ENCODE results near the gene CCDC187. TPM values are rescaled to one million over a fixed set of nuclear protein-coding genes. Genes with fewer than 3 reads are reported as not detected.

CCDC187 gene
- polyA plus RNA-seq, 3 donors: not detected

DNA sequence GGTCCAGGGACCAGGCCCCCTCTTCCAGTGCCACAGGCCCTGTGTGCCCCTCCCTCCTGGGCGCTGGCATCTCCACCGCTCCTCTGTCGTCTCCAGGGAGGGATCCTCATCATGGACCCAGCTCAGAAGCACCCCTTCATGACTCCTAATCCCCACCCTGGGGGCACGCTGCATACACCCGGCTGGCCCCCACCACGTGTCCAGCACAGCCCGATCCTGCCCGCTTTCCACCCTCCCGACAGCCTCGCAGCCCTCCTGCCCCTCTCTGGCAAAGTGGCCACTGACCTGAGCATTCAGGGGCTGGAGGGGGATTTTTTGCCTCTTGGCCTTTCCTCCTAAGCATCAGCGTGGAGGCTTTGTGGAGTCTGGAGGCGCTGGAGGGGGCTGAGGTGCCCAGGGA lies 1.4 kb downstream of the CCDC187 start:
- Histone ChIP-seq H3K9ac (ENCODE audit: insufficient read depth, low read length, poor library complexity, severe bottlenecking) (no peak overlapping the region), H3K27me3 (ENCODE audit: control insufficient read depth in 2 of 2, insufficient read depth in 2 of 2, low read length in 2 of 2) (peaks cover 0 to 2% of the 10 kb centered on the region in 2 donors), H3K4me1 (ENCODE audit: control insufficient read depth in 1 of 2, insufficient read depth in 2 of 2, low read length in 2 of 2) (no peaks in the 10 kb centered on the region), H3K9me3 (replicated peaks in 1 of 2; ENCODE audit: control insufficient read depth in 1 of 2, insufficient read depth in 1 of 2, low read length in 2 of 2) (no peaks in the 10 kb centered on the region), H3K4me3 (replicated peaks in 1 of 3; ENCODE audit: low read depth in 2 of 3, low read length in 3 of 3) (no peak overlapping the region), H3K4me2 (replicated peaks; ENCODE audit: extremely low read depth, low read length, poor library complexity, severe bottlenecking) (no peak overlapping the region), H2AFZ (ENCODE audit: insufficient read depth, low read depth, low read length, poor library complexity, severe bottlenecking) (no peak overlapping the region), H4K20me1 (ENCODE audit: insufficient read depth, low read length) (no peaks in the 10 kb centered on the region), H3K27ac (ENCODE audit: low read depth in 1 of 2, low read length in 2 of 2) (no peak overlapping the region), H3K36me3 (replicated peaks in 1 of 2; ENCODE audit: control insufficient read depth in 1 of 2, insufficient read depth in 2 of 2, low read length in 2 of 2) (no peaks in the 10 kb centered on the region), H3K79me2 (ENCODE audit: insufficient read depth, low read length) (no peaks in the 10 kb centered on the region)
- Mint-ChIP-seq H3K4me3 (no peak overlapping the region), H3K4me1 (peaks cover 4% of the 10 kb centered on the region), H3K27ac (no peak overlapping the region), H3K27me3 (ENCODE audit: low read depth in 3 of 3) (peaks cover 2 to 8% (median 5%) of the 10 kb centered on the region in 3 donors), H3K36me3 (no peaks in the 10 kb centered on the region), H3K9me3 (peaks cover 0 to 5% (median 0%) of the 10 kb centered on the region in 7 donors)
- intact Hi-C loops (cut with micrococcal nuclease): no loop called here
- WGBS (ENCODE audit: insufficient coverage): 100% methylated on average over 6 of the region's 12 CpGs
- DNase-seq: no peak
- no peak for TF ChIP-seq CTCF (IDR thresholded peaks at IDR 0.05)

- Histone ChIP-seq H3K9ac (ENCODE audit: insufficient read depth, low read length, poor library complexity, severe bottlenecking) (no peak overlapping the region), H3K4me3 (replicated peaks in 1 of 3; ENCODE audit: low read depth in 2 of 3, low read length in 3 of 3) (no peak overlapping the region), H3K27ac (ENCODE audit: low read depth in 1 of 2, low read length in 2 of 2) (no peak overlapping the region), H3K9me3 (replicated peaks in 1 of 2; ENCODE audit: control insufficient read depth in 1 of 2, insufficient read depth in 1 of 2, low read length in 2 of 2) (no peaks in the 10 kb centered on the region), H3K4me1 (ENCODE audit: control insufficient read depth in 1 of 2, insufficient read depth in 2 of 2, low read length in 2 of 2) (no peaks in the 10 kb centered on the region), H2AFZ (ENCODE audit: insufficient read depth, low read depth, low read length, poor library complexity, severe bottlenecking) (no peak overlapping the region), H3K4me2 (replicated peaks; ENCODE audit: extremely low read depth, low read length, poor library complexity, severe bottlenecking) (no peak overlapping the region), H4K20me1 (ENCODE audit: insufficient read depth, low read length) (no peaks in the 10 kb centered on the region), H3K79me2 (ENCODE audit: insufficient read depth, low read length) (no peaks in the 10 kb centered on the region), H3K36me3 (replicated peaks in 1 of 2; ENCODE audit: control insufficient read depth in 1 of 2, insufficient read depth in 2 of 2, low read length in 2 of 2) (no peaks in the 10 kb centered on the region), H3K27me3 (ENCODE audit: control insufficient read depth in 2 of 2, insufficient read depth in 2 of 2, low read length in 2 of 2) (no peaks in the 10 kb centered on the region)
- peaks cover 0 to 5% (median 0%) of the 10 kb centered on the region in 7 donors for H3K9me3 Mint-ChIP-seq
- no peaks in the 10 kb centered on the region for H3K36me3 Mint-ChIP-seq
- 89% methylated on average over 12 of the region's 13 CpGs for WGBS (ENCODE audit: insufficient coverage)
- H3K4me3 Mint-ChIP-seq: no peak overlapping the region
- no peak overlapping the region for H3K27ac Mint-ChIP-seq
- no peaks in the 10 kb centered on the region for H3K4me1 Mint-ChIP-seq
- TF ChIP-seq CTCF (IDR thresholded peaks at IDR 0.05): no peak
- intact Hi-C loops (cut with micrococcal nuclease): no loop called here
- no peak for DNase-seq
- peaks cover 0 to 7% (median 5%) of the 10 kb centered on the region in 3 donors for H3K27me3 Mint-ChIP-seq (ENCODE audit: low read depth in 3 of 3)
Measured at GRCh38 chr9:136300866-136301265, 3.0 kb downstream of the CCDC187 start.
